Left ventricle myocardium inferior (tissue), 1 donor: ENCODE results near the gene GRIK3. TPM values are rescaled to one million over a fixed set of nuclear protein-coding genes. Genes with fewer than 3 reads are reported as not detected.

Experiments
- DNase-seq: peaks from one replicate; pipeline ENCODE4 v3.0.0-alpha.2; 2020
- H3K27ac ChIP-seq: fragments of 200-600 bp; replicated peaks from 2 replicates; pipeline ENCODE4 v1.8.0; 2021
- H3K27me3 ChIP-seq: fragments of 200-600 bp; 2 replicates; pipeline ENCODE4 v1.8.0; 2021; ENCODE audit warnings: low read depth
- H3K36me3 ChIP-seq: fragments of 200-600 bp; 2 replicates; pipeline ENCODE4 v1.8.0; 2021
- H3K4me1 ChIP-seq: fragments of 200-600 bp; 2 replicates; pipeline ENCODE4 v1.8.0; 2021
- H3K4me3 ChIP-seq: fragments of 200-600 bp; 2 replicates; pipeline ENCODE4 v1.8.0; 2021; ENCODE audit warnings: mild to moderate bottlenecking, moderate library complexity
- H3K9me3 ChIP-seq: fragments of 200-600 bp; replicated peaks from 2 replicates; pipeline ENCODE4 v1.8.0; 2021
- intact Hi-C: fragments of 100-400 bp; cut with micrococcal nuclease; formaldehyde crosslinking; loops from one replicate; pipeline ENCODE4 v1.11.0; 2022
- total RNA-seq: library from RNA; stranded (reverse); fragmentation: NEBNext Ultra II Directional; extraction: Animal tissue kit (Norgen Biotek cat#: 25700); gene quantifications from one replicate; pipeline ENCODE4 v1.2.1, GENCODE V29; 2021
- TF ChIP-seq, protein P1 (sequence below): fragments of 200-600 bp; IDR thresholded peaks from 2 replicates; pipeline ENCODE4 v1.8.0; 2021; ENCODE audit warnings: antibody characterized with exemption, mild to moderate bottlenecking, borderline replicate concordance
- donor health status: DM: no; HTN: yes; CAD: no; lungs with severe emphysema.

Gene GRIK3
- total RNA-seq, 1 donor from 2014 or later: 0.55 TPM

DNA sequence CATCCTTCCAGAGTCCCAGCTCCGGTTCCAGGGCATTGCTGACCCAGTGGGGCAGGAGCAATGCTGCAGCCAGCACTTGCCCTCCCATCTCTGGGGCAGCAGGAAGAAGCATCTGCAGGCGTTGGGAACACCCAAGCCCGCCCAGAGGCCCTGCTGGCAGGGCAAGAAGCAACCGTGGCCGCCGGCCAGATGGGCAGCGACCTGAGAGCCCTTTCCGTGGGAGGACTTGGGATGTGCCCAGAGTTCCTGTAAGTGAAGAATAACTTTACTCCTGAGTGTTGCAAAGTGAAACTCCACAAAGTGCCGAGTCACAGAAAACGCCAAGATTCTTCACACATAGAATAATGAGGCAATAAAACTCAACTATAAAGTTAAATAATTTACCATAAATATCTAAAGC is 46.0 kb downstream of the GRIK3 start:
- intact Hi-C loops: no loop called here
- peaks cover 32% of the 10 kb centered on the region for H3K27me3 ChIP-seq
- H3K4me3 ChIP-seq: no peak overlapping the region
- H3K36me3 ChIP-seq: no peaks in the 10 kb centered on the region
- H3K27ac ChIP-seq: no peak overlapping the region
- H3K4me1 ChIP-seq: peaks cover 30% of the 10 kb centered on the region
- DNase-seq: peak; percentile 27
- H3K9me3 ChIP-seq: no peaks in the 10 kb centered on the region
- TF ChIP-seq, protein P1, sequence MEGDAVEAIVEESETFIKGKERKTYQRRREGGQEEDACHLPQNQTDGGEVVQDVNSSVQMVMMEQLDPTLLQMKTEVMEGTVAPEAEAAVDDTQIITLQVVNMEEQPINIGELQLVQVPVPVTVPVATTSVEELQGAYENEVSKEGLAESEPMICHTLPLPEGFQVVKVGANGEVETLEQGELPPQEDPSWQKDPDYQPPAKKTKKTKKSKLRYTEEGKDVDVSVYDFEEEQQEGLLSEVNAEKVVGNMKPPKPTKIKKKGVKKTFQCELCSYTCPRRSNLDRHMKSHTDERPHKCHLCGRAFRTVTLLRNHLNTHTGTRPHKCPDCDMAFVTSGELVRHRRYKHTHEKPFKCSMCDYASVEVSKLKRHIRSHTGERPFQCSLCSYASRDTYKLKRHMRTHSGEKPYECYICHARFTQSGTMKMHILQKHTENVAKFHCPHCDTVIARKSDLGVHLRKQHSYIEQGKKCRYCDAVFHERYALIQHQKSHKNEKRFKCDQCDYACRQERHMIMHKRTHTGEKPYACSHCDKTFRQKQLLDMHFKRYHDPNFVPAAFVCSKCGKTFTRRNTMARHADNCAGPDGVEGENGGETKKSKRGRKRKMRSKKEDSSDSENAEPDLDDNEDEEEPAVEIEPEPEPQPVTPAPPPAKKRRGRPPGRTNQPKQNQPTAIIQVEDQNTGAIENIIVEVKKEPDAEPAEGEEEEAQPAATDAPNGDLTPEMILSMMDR: no peak

DNA sequence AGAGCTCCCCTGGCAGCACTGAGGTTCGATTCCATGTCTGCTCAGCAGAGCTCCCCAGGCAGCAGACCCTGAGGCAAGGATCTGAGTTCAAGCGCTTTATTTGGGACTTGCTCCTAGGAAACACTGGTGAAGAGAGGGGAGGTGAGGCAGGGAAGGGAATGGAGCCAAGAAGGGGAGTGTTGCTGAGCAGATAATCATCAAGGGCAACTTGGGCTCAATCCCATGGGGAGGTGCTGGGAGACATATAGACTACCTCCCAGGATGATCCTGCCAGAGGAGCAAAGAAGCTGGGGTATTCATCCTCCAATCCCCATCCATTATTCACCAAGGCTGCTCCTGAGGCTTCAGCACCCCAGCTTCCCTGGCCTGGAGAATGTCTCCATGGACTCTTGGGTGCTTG is 47.0 kb downstream of the GRIK3 start:
- DNase-seq: no peak
- no peak overlapping the region for H3K4me3 ChIP-seq
- TF ChIP-seq, protein P1: no peak
- H3K4me1 ChIP-seq: peaks cover 30% of the 10 kb centered on the region
- H3K27me3 ChIP-seq: peaks cover 40% of the 10 kb centered on the region
- no peaks in the 10 kb centered on the region for H3K9me3 ChIP-seq
- intact Hi-C loops: no loop called here
- H3K36me3 ChIP-seq: no peaks in the 10 kb centered on the region
- H3K27ac ChIP-seq: no peak overlapping the region

DNA sequence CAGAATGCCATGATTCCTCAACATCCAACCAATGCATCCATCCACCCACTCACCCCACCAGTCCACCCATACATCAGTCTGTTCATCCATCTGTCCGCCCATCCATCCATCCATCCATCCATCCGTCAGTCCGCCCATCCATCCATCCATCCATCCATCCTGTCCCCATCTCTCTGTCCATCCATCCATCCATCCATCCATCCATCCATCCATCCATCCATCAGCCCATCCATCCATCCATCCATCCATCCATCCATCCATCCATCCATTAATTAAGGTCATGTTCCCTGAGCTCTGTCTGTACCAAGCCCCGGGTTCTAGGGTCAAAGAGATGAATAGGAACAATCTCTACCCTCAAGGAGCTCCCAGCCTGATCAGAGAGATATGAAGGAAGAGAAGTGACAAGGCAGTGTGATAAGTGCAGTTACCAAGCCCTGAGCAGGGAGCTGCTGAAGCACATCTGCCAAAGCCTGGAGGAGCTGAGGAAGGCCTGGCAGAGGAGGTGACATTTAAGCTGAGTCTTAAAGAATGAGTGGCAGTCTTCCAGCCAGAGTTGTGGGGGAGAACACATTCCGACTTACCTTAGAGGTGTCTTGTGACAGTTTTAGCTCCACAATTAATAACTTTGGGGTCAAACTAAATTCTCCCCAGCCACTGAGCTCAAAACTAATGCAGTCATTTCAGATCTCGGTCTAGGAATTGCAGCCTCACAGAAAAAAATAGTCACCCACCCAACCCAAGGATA is 47.9 kb downstream of the GRIK3 start:
- intact Hi-C loops: no loop called here
- Histone ChIP-seq H3K9me3 (no peaks in the 10 kb centered on the region), H3K4me1 (peaks cover 26% of the 10 kb centered on the region), H3K27ac (no peak overlapping the region), H3K4me3 (no peak overlapping the region), H3K27me3 (peaks cover 41% of the 10 kb centered on the region), H3K36me3 (no peaks in the 10 kb centered on the region)
- TF ChIP-seq, protein P1: no peak
- DNase-seq: no peak

DNA sequence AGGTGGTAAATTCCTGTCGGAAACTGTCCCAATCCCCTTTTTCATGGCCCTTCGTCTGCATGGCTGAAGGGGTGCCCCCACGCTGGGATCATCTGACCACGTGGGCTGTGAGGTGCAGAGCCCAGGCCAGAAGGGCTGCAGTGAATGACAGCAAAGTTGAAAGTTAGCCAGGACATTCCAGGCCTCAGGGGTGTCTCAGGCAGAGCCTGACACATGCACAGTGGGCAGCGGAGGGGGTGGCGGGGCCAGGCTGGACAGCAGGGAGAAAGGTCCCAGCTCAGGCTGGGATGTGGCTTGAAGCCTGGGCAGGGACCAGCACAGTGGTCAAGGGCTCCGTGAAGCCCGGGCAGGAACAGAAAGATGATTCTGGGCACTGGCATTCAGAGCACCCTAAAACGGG is 49.6 kb downstream of the GRIK3 start:
- TF ChIP-seq, protein P1: no peak
- no peak for DNase-seq
- no peaks in the 10 kb centered on the region for H3K9me3 ChIP-seq
- H3K4me1 ChIP-seq: peaks cover 22% of the 10 kb centered on the region
- H3K27ac ChIP-seq: no peak overlapping the region
- H3K27me3 ChIP-seq: peaks cover 52% of the 10 kb centered on the region
- intact Hi-C loops: no loop called here
- no peaks in the 10 kb centered on the region for H3K36me3 ChIP-seq
- no peak overlapping the region for H3K4me3 ChIP-seq

DNA sequence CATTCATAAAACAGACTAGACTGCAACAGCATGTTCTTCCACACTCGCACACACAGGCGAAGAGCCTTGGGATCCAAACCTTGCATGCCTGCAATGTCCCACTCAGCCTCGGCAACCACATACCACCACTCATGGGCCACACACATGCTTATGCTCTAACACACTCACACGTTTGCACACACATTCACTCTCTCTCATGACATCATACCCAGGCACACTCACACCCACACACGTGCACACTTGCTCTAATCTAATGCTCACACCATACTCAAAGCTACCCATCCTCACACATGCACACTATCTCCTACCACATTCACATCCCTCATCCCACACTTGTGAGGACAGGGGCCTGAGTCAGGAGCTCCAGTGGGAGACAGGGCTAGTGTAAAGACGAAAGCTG is 50.3 kb downstream of the GRIK3 start:
- H3K9me3 ChIP-seq: no peaks in the 10 kb centered on the region
- H3K36me3 ChIP-seq: no peaks in the 10 kb centered on the region
- H3K27ac ChIP-seq: no peak overlapping the region
- intact Hi-C loops: no loop called here
- peaks cover 16% of the 10 kb centered on the region for H3K4me1 ChIP-seq
- TF ChIP-seq, protein P1: no peak
- no peak for DNase-seq
- H3K4me3 ChIP-seq: no peak overlapping the region
- peaks cover 55% of the 10 kb centered on the region for H3K27me3 ChIP-seq
